H9 (cell line): ENCODE results near the gene ELANE. TPM values are rescaled to one million over a fixed set of nuclear protein-coding genes. Genes with fewer than 3 reads are reported as not detected.

Source experiments
- DNase-seq: peaks from one replicate; pipeline ENCODE4 v3.0.0-alpha.2; 2017
- H2AFZ ChIP-seq: one replicate; pipeline ENCODE4 v1.6.1; 2013; ENCODE audit warnings: mild to moderate bottlenecking, low read length, control low read depth, moderate library complexity
- H2AK5ac ChIP-seq: 2 replicates; pipeline ENCODE4 v1.6.1; 2013; ENCODE audit warnings: low read length, control low read depth, mixed read lengths; ENCODE audit not compliant: insufficient read length
- H2BK120ac ChIP-seq: one replicate; pipeline ENCODE4 v1.6.1; 2013; ENCODE audit warnings: low read depth, mild to moderate bottlenecking, low read length, control low read depth, inconsistent platforms; ENCODE audit not compliant: poor library complexity, severe bottlenecking
- H2BK12ac ChIP-seq: 2 replicates; pipeline ENCODE4 v1.6.1; 2013; ENCODE audit warnings: low read length, control low read depth, mixed read lengths, low read depth; ENCODE audit not compliant: insufficient read length
- H2BK15ac ChIP-seq: 2 replicates; pipeline ENCODE4 v1.6.1; 2013; ENCODE audit warnings: low read depth, low read length, control low read depth
- H2BK20ac ChIP-seq: one replicate; pipeline ENCODE4 v1.6.1; 2013; ENCODE audit warnings: low read depth, mild to moderate bottlenecking, low read length, control low read depth, inconsistent platforms; ENCODE audit not compliant: poor library complexity, severe bottlenecking
- H2BK5ac ChIP-seq: 2 replicates; pipeline ENCODE4 v1.6.1; 2013; ENCODE audit warnings: low read length, control low read depth, mixed read lengths; ENCODE audit not compliant: insufficient read length
- H3K14ac ChIP-seq: 2 replicates; pipeline ENCODE4 v1.6.1; 2013; ENCODE audit warnings: low read length, control low read depth; ENCODE audit not compliant: insufficient read depth
- H3K18ac ChIP-seq: 2 replicates; pipeline ENCODE4 v1.6.1; 2013; ENCODE audit warnings: low read depth, mild to moderate bottlenecking, mixed read lengths, low read length, control low read depth; ENCODE audit not compliant: insufficient read length
- H3K23ac ChIP-seq: 2 replicates; pipeline ENCODE4 v1.6.1; 2013; ENCODE audit warnings: low read length, control low read depth, mixed read lengths, low read depth; ENCODE audit not compliant: insufficient read length
- H3K23me2 ChIP-seq: 2 replicates; pipeline ENCODE4 v1.6.1; 2013; ENCODE audit warnings: low read depth, mild to moderate bottlenecking, mixed read lengths, low read length, control low read depth; ENCODE audit not compliant: insufficient read length, poor library complexity, severe bottlenecking
- H3K27ac ChIP-seq: 2 replicates; pipeline ENCODE4 v1.5.1; 2013; ENCODE audit warnings: low read length, control low read depth, mixed read lengths, low read depth; ENCODE audit not compliant: insufficient read length
- H3K27me3 ChIP-seq: 2 replicates; pipeline ENCODE4 v1.6.1; 2013; ENCODE audit warnings: low read length, control low read depth, inconsistent platforms; ENCODE audit not compliant: insufficient read depth
- H3K4ac ChIP-seq: 2 replicates; pipeline ENCODE4 v1.6.1; 2013; ENCODE audit warnings: low read depth, mild to moderate bottlenecking, control low read depth, inconsistent platforms, low read length, moderate library complexity
- H3K4me1 ChIP-seq: 2 replicates; pipeline ENCODE4 v1.6.1; 2013; ENCODE audit warnings: low read length, control low read depth, inconsistent platforms; ENCODE audit not compliant: insufficient read depth
- H3K4me2 ChIP-seq: 2 replicates; pipeline ENCODE4 v1.6.1; 2013; ENCODE audit warnings: low read length, control low read depth, mixed read lengths; ENCODE audit not compliant: insufficient read length, insufficient read depth
- H3K56ac ChIP-seq: 2 replicates; pipeline ENCODE4 v1.6.1; 2013; ENCODE audit warnings: low read depth, mild to moderate bottlenecking, mixed read lengths, low read length, control low read depth; ENCODE audit not compliant: insufficient read length
- H3K79me1 ChIP-seq: 2 replicates; pipeline ENCODE4 v1.6.1; 2013; ENCODE audit warnings: low read depth, mild to moderate bottlenecking, moderate library complexity, low read length, control low read depth, inconsistent platforms; ENCODE audit not compliant: insufficient read depth, poor library complexity, severe bottlenecking
- H3K79me2 ChIP-seq: 2 replicates; pipeline ENCODE4 v1.6.1; 2013; ENCODE audit warnings: low read length, control low read depth, inconsistent platforms; ENCODE audit not compliant: insufficient read depth
- H3K9ac ChIP-seq: 2 replicates; pipeline ENCODE4 v1.6.1; 2013; ENCODE audit warnings: low read length, control low read depth, mixed read lengths; ENCODE audit not compliant: insufficient read length; ENCODE audit errors: extremely low read depth
- H3K9me3 ChIP-seq: one replicate; pipeline ENCODE4 v1.6.1; 2013; ENCODE audit warnings: low read depth, low read length, inconsistent platforms; ENCODE audit not compliant: control insufficient read depth
- H3T11ph ChIP-seq: one replicate; pipeline ENCODE4 v1.6.1; 2013; ENCODE audit warnings: mild to moderate bottlenecking, low read length, control low read depth, inconsistent platforms
- H4K20me1 ChIP-seq: one replicate; pipeline ENCODE4 v1.6.1; 2013; ENCODE audit not compliant: control insufficient read depth, insufficient read length, insufficient read depth
- H4K5ac ChIP-seq: 2 replicates; pipeline ENCODE4 v1.6.1; 2013; ENCODE audit warnings: low read depth, mild to moderate bottlenecking, mixed read lengths, low read length, control low read depth; ENCODE audit not compliant: insufficient read length
- H4K8ac ChIP-seq: replicated peaks from 2 replicates; pipeline ENCODE4 v1.6.1; 2013; ENCODE audit warnings: low read length, control low read depth, mixed read lengths, low read depth; ENCODE audit not compliant: insufficient read length
- H4K91ac ChIP-seq: 2 replicates; pipeline ENCODE4 v1.6.1; 2013; ENCODE audit warnings: low read depth, mild to moderate bottlenecking, moderate library complexity, mixed read lengths, low read length, control low read depth; ENCODE audit not compliant: insufficient read length
- H3K27ac Mint-ChIP-seq, 3 experiments: 2 replicates in 2 of 3; 3 replicates in 1 of 3; pipeline ENCODE4 v1.8.0; 2020 to 2021; ENCODE audit warnings: mixed read lengths in 3 of 3, mild to moderate bottlenecking in 1 of 3, moderate library complexity in 1 of 3
- H3K27me3 Mint-ChIP-seq: 2 replicates; pipeline ENCODE4 v1.8.0; 2021; ENCODE audit warnings: low read depth, mild to moderate bottlenecking, moderate library complexity, mixed read lengths
- H3K36me3 Mint-ChIP-seq, 3 experiments: 2 replicates in 2 of 3; 3 replicates in 1 of 3; pipeline ENCODE4 v1.8.0; 2020 to 2021; ENCODE audit warnings: low read depth in 3 of 3, mixed read lengths in 3 of 3; ENCODE audit not compliant: insufficient read depth in 1 of 3
- H3K4me1 Mint-ChIP-seq, 2 experiments: 2 replicates each; pipeline ENCODE4 v1.8.0; 2020; ENCODE audit warnings: mixed read lengths in 2 of 2
- H3K4me3 Mint-ChIP-seq, 2 experiments: 2 replicates in 1 of 2; 3 replicates in 1 of 2; pipeline ENCODE4 v1.8.0; 2020 to 2021; ENCODE audit warnings: mild to moderate bottlenecking in 2 of 2, mixed read lengths in 2 of 2, moderate library complexity in 1 of 2
- H3K9me3 Mint-ChIP-seq, 2 experiments: 2 replicates in 1 of 2; 3 replicates in 1 of 2; pipeline ENCODE4 v1.8.0; 2020; ENCODE audit warnings: mild to moderate bottlenecking in 2 of 2, mixed read lengths in 2 of 2, moderate library complexity in 1 of 2
- CTCF ChIP-seq: fragments of 200-600 bp; sonication (generic); conservative IDR thresholded peaks from 3 replicates; pipeline ENCODE4 v1.8.0; 2021; ENCODE audit warnings: antibody characterized with exemption, mild to moderate bottlenecking
- WGBS: extraction: QIAGEN DNeasy Blood & Tissue Kit; methylation state at CpG from one replicate; pipeline ENCODE4 v1.1.7; 2013; ENCODE audit warnings: missing lambda C conversion rate, low lambda C conversion rate, mixed read lengths; ENCODE audit not compliant: insufficient read length; ENCODE audit errors: extremely low coverage; 5-methylcytosine and 5-hydroxymethylcytosine counted together
- total RNA-seq: library from RNA; stranded (reverse); gene quantifications from 2 replicates; pipeline ENCODE4 v1.2.1, GENCODE V29; 2021

Gene ELANE
- total RNA-seq, 1 experiment from 2014 or later: not detected

DNA sequence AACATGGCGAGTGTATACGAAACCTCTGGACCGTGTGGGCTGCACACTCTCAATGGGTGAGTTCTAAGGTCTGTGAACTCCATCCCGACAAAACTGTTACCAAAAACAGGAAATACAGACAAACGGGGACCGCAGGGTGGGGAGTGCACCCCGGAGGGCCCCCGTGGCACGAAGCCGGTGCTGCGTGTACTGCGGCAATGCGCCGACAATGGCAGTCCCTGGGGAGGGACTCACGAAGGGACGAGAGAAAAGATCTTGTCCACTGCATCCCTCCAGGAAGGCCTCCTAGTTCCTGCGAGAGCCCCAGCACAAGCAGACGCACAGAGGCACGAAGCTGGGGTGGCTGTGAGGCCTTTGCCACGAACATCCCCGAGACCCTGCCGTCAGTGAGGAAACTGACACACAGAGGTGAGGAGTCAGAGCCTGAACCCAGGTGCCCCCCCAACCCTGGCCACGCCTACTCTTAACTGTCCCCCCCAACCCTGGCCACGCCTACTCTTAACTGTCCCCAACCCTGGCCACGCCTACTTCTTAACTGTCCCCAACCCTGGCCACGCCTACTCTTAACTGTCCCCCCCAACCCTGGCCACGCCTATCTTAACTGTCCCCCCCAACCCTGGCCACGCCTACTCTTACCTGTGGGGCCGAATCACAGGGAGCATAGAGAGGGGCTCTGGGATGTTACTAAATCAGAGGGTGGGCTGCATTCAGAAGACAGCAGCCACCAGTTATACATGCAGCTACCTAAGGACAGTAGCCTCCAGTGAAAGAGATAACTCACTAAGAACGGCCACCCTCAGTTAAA, 36.7 kb downstream of the ELANE start:
- no CpG with 5 or more reads among the region's 30 CpGs for WGBS
- H2AK5ac ChIP-seq: no peak overlapping the region
- no peaks in the 10 kb centered on the region for H3K27me3 ChIP-seq
- no peak overlapping the region for H4K91ac ChIP-seq
- H3K4me1 Mint-ChIP-seq: peaks cover 3 to 4% of the 10 kb centered on the region in 2 experiments; a peak in 2 of 4 replicates
- no peak overlapping the region for H2BK120ac ChIP-seq
- peak overlapping the region in 1 of 2 experiments; percentile 53; a peak in 2 of 5 replicates for H3K4me3 Mint-ChIP-seq
- no peak overlapping the region for H2BK20ac ChIP-seq
- TF ChIP-seq CTCF: no peak
- peaks cover 0 to 37% (median 28%) of the 10 kb centered on the region in 3 experiments; a peak in 6 of 7 replicates for H3K36me3 Mint-ChIP-seq
- H3K27me3 Mint-ChIP-seq: peaks cover 4% of the 10 kb centered on the region; the same call in 1 of the 2 replicates
- H3K4ac ChIP-seq: no peak overlapping the region
- no peak overlapping the region for H3K23ac ChIP-seq
- H3K9me3 Mint-ChIP-seq: no peaks in the 10 kb centered on the region; a peak in 1 of 5 replicates
- no peak overlapping the region for H3K56ac ChIP-seq
- H4K5ac ChIP-seq: no peak overlapping the region
- H2BK12ac ChIP-seq: no peak overlapping the region
- no peak overlapping the region for H3K14ac ChIP-seq
- H3K79me2 ChIP-seq: no peaks in the 10 kb centered on the region; the same call in 1 of the 2 replicates
- no peaks in the 10 kb centered on the region for H3K79me1 ChIP-seq
- no peak overlapping the region for H3K27ac ChIP-seq
- no peak overlapping the region for H2BK5ac ChIP-seq
- H3K18ac ChIP-seq: no peak overlapping the region
- no peak overlapping the region for H4K8ac ChIP-seq
- no peak for DNase-seq
- peaks cover 4% of the 10 kb centered on the region for H3K23me2 ChIP-seq
- H3T11ph ChIP-seq: no peak overlapping the region
- H3K4me1 ChIP-seq: no peaks in the 10 kb centered on the region
- no peaks in the 10 kb centered on the region for H3K9me3 ChIP-seq
- H2AFZ ChIP-seq: no peak overlapping the region
- H2BK15ac ChIP-seq: no peak overlapping the region
- H3K9ac ChIP-seq: no peak overlapping the region
- H3K4me2 ChIP-seq: no peak overlapping the region
- no peak overlapping the region for H3K27ac Mint-ChIP-seq
- peaks cover 2% of the 10 kb centered on the region for H4K20me1 ChIP-seq
